SK-N-SH (cell line): Measurements from ENCODE around the gene MMD.
"Not testable (repeated sequence)": the region's sequence is repeated elsewhere in the genome, so short reads cannot be mapped to it uniquely, and the experiment has no call there.

Experiments used
- CHD2 ChIP-seq: fragments of 150-350 bp; IDR thresholded peaks from 2 replicates; pipeline ENCODE4 v1.6.1; 2018; ENCODE audit warnings: low read length; ENCODE audit not compliant: partially characterized antibody
- CTCF ChIP-seq: fragments of 200-600 bp; sonication (generic); IDR thresholded peaks from 2 replicates; pipeline ENCODE4 v1.6.1; 2017; ENCODE audit warnings: antibody characterized with exemption, mild to moderate bottlenecking, moderate library complexity
- FOXJ3 ChIP-seq: sonication (generic); formaldehyde crosslinking; IDR thresholded peaks from 2 replicates; pipeline ENCODE4 v1.5.1; 2020; ENCODE audit warnings: mild to moderate bottlenecking, missing genetic modification reagents
- FOXM1 ChIP-seq: IDR thresholded peaks from 2 replicates; pipeline ENCODE4 v1.4.0; 2012; ENCODE audit warnings: low read depth, mild to moderate bottlenecking
- NRF1 ChIP-seq: IDR thresholded peaks from 2 replicates; pipeline ENCODE4 v1.6.1; 2012; ENCODE audit warnings: low read depth, mild to moderate bottlenecking, low read length
- REST ChIP-seq: IDR thresholded peaks from 2 replicates; pipeline ENCODE4 v1.6.1; 2012; ENCODE audit warnings: mild to moderate bottlenecking, low read depth, low read length, moderate library complexity
- RFX5 ChIP-seq: IDR thresholded peaks from 2 replicates; pipeline ENCODE4 v1.6.1; 2012; ENCODE audit warnings: mild to moderate bottlenecking, improper control_type of control experiment, low read length
- TCF12 ChIP-seq: IDR thresholded peaks from 2 replicates; pipeline ENCODE4 v1.4.0; 2012
- TF ChIP-seq, protein P1 (sequence below): fragments of 150-350 bp; IDR thresholded peaks from 2 replicates; pipeline ENCODE4 v1.6.1; 2017; ENCODE audit warnings: antibody characterized with exemption, low read length, low read depth, borderline replicate concordance

DNA sequence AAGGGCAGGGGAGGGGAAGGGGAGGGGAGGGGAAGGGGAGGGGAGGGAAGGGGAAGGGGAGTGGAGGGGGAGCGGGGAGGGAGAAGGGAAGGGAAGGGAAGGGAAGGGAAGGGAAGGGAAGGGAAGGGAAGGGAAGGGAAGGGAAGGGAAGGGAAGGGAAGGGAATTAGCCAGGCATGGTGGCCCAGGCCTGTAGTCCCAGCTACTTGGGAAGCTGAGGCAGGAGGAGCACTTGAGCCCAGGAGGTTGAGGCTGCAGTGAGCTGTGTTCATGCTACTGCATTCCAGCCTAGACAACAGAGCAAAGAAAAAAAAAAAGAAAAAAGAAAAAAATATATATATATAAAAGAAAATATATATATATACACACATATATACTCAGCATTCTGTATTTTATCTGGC lies 10.3 kb upstream of the MMD start:
- TF ChIP-seq CTCF; FOXM1; TCF12; NRF1; FOXJ3 (CRISPR knock-in tag); CHD2; RFX5; REST: not testable (repeated sequence)
- TF ChIP-seq, protein P1, sequence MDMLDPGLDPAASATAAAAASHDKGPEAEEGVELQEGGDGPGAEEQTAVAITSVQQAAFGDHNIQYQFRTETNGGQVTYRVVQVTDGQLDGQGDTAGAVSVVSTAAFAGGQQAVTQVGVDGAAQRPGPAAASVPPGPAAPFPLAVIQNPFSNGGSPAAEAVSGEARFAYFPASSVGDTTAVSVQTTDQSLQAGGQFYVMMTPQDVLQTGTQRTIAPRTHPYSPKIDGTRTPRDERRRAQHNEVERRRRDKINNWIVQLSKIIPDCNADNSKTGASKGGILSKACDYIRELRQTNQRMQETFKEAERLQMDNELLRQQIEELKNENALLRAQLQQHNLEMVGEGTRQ, result not testable (repeated sequence)
